Tibial nerve (tissue), 4 donors: ENCODE data around the gene PREX1. TPM values are rescaled to one million over a fixed set of nuclear protein-coding genes. Genes with fewer than 3 reads are reported as not detected.
A peak's percentile ranks its signal among the peaks of the same experiment; 100 is the strongest.

Experiments used
- DNase-seq, 2 donors: peaks; one replicate each; pipeline ENCODE4 v3.0.0-alpha.2; 2019; ENCODE audit warnings: low spot score in 2 of 2
- H3K27ac ChIP-seq, 4 donors: fragments of 200-600 bp; sonication (generic) in 3 of 4; one replicate each; pipeline ENCODE4 v1.5.1; 2017 to 2019; ENCODE audit warnings: mild to moderate bottlenecking in 1 of 4
- H3K27me3 ChIP-seq, 2 donors: fragments of 200-600 bp; sonication (generic) in 1 of 2; one replicate each; pipeline versions ENCODE4 v1.5.1 to v1.6.0; 2017 to 2019
- H3K36me3 ChIP-seq, 3 donors: fragments of 200-600 bp; sonication (generic); one replicate each; pipeline ENCODE4 v1.5.1; 2018 to 2019
- H3K4me1 ChIP-seq, 4 donors: fragments of 200-600 bp; sonication (generic) in 3 of 4; one replicate each; pipeline ENCODE4 v1.5.1; 2017 to 2019
- H3K4me3 ChIP-seq, 4 donors: fragments of 200-600 bp; sonication (generic) in 3 of 4; one replicate each; pipeline ENCODE4 v1.5.1; 2017 to 2019; ENCODE audit warnings: mild to moderate bottlenecking in 1 of 4, moderate library complexity in 1 of 4
- H3K9me3 ChIP-seq, 4 donors: fragments of 200-600 bp; sonication (generic) in 3 of 4; one replicate each; pipeline ENCODE4 v1.5.1; 2017 to 2019
- EP300 ChIP-seq, 2 donors: sonication (generic); formaldehyde crosslinking; IDR thresholded peaks; one replicate each; pipeline ENCODE4 v1.6.1; 2017; ENCODE audit warnings: antibody characterized with exemption in 2 of 2, mild to moderate bottlenecking in 1 of 2
- POLR2A ChIP-seq, 2 donors: fragments of 450-650 bp; IDR thresholded peaks; one replicate each; pipeline ENCODE4 v1.6.1; 2017; ENCODE audit warnings: antibody characterized with exemption in 2 of 2, mild to moderate bottlenecking in 2 of 2, moderate library complexity in 2 of 2
- WGBS, 2 donors: methylation state at CpG; one replicate each; pipeline ENCODE4 v1.1.5; 2018; 5-methylcytosine and 5-hydroxymethylcytosine counted together
- total RNA-seq, 4 donors: library from RNA; depleted of rRNA; stranded (reverse); fragments of >200 nt; gene quantifications; one replicate each; pipeline ENCODE4 v1.1.0, GENCODE V29; 2016
- TF ChIP-seq, protein P1 (sequence below), 5 experiments: fragments of 200-600 bp in 3 of 5; fragments of 450-650 bp in 2 of 5; sonication (generic) in 3 of 5; IDR thresholded peaks; one replicate each; pipeline ENCODE4 v1.5.1; 2016 to 2019; ENCODE audit warnings: antibody characterized with exemption in 5 of 5, mild to moderate bottlenecking in 3 of 5, moderate library complexity in 2 of 5

PREX1 gene
- total RNA-seq, 4 donors from 2014 or later, result 30.1 to 50.7 (median 32.5) TPM

DNA sequence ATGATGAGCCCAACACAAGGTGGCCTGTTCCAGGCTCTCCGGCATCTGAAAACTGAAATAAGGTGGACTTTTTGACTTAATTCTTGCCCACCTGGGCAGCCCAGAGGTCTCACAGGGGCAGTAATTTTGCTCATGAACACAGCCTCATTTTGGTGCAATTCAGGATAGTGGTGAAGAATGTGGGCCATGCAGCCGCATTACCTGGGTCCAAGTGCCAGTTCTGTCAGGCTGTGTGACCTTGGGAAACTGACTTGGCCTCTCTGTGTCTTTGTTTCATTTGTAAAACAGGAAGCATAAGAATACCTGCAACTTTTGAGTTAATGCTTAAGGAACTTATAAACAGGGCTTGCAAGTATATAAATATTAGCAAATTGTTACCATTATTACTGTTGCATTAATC lies 5.6 kb downstream of the PREX1 start:
- no peak for DNase-seq
- no peaks in the 10 kb centered on the region for H3K36me3 ChIP-seq
- TF ChIP-seq POLR2A (IDR thresholded peaks at IDR 0.05) (no peak), EP300 (IDR thresholded peaks at IDR 0.05) (no peak)
- TF ChIP-seq, protein P1, sequence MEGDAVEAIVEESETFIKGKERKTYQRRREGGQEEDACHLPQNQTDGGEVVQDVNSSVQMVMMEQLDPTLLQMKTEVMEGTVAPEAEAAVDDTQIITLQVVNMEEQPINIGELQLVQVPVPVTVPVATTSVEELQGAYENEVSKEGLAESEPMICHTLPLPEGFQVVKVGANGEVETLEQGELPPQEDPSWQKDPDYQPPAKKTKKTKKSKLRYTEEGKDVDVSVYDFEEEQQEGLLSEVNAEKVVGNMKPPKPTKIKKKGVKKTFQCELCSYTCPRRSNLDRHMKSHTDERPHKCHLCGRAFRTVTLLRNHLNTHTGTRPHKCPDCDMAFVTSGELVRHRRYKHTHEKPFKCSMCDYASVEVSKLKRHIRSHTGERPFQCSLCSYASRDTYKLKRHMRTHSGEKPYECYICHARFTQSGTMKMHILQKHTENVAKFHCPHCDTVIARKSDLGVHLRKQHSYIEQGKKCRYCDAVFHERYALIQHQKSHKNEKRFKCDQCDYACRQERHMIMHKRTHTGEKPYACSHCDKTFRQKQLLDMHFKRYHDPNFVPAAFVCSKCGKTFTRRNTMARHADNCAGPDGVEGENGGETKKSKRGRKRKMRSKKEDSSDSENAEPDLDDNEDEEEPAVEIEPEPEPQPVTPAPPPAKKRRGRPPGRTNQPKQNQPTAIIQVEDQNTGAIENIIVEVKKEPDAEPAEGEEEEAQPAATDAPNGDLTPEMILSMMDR (IDR thresholded peaks at IDR 0.05), result no peak
- H3K4me3 ChIP-seq, result no peak overlapping the region
- 75 to 79% methylated on average over 2 of the region's 2 CpGs for WGBS, 2 donors
- H3K27ac ChIP-seq, result peak overlapping the region in 3 of 4 donors; percentile 77 to 86 (median 85)
- H3K4me1 ChIP-seq, result peaks cover 0 to 84% (median 55%) of the 10 kb centered on the region in 4 donors
- no peaks in the 10 kb centered on the region for H3K9me3 ChIP-seq
- no peaks in the 10 kb centered on the region for H3K27me3 ChIP-seq

DNA sequence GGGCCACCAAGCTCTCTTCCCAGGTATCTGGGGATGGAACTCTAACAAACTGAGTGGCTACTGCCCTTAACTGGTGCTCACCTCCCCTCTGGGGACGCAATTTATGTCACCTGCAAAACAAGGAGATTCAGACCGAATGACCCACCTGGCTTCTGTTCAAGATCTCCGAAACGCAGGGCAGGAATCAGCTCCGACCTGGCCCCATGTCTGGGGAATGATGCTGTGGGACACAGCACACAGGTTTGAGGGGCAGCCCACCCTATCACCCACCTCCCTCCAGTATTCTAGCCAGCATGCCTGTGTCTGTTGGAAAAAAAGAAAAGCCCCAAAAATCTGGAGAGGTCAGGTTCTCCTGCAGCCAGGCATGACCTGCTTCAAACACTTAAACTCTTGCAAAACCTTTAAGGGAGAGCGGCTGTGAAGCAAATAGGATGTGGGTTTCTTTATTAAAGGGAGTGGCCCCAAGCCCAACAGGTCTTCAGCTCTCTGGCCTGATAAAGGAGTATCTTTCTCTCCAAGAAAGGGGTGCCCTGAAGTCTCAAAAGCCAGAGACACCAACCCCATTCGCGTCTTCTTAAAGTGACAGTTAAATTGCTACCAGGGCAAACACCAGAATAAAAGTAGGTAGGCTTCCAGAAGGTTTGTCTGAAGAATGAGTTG lies 6.4 kb downstream of the PREX1 start:
- Histone ChIP-seq H3K36me3 (no peaks in the 10 kb centered on the region), H3K27me3 (no peaks in the 10 kb centered on the region), H3K4me3 (no peak overlapping the region), H3K4me1 (peaks cover 0 to 86% (median 55%) of the 10 kb centered on the region in 4 donors), H3K27ac (peak overlapping the region in 3 of 4 donors; percentile 29 to 77 (median 46)), H3K9me3 (no peaks in the 10 kb centered on the region)
- WGBS, 2 donors, result 78 to 83% methylated on average over 8 of the region's 8 CpGs
- TF ChIP-seq, protein P1 (IDR thresholded peaks at IDR 0.05), result no peak
- TF ChIP-seq POLR2A (IDR thresholded peaks at IDR 0.05), result no peak
- TF ChIP-seq EP300 (IDR thresholded peaks at IDR 0.05), result no peak
- no peak for DNase-seq

DNA sequence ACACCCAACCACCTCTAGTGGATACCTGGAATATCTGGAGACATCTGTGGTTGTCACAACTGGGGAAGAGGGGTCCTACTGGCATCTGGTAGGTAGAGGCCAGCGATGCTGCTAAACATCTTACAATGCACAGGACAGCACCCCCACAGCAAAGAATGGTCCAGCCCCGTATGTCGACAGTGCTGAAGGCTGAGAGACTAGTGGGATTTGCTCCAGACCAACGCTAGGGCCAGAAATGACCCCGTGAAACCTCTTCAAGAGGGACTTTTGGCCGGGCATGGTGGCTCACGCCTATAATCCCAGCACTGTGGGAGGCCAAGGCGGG lies 7.2 kb downstream of the PREX1 start:
- Histone ChIP-seq H3K9me3 (no peaks in the 10 kb centered on the region), H3K36me3 (no peaks in the 10 kb centered on the region), H3K27ac (peak overlapping the region in 2 of 4 donors; percentile 46 to 56), H3K27me3 (no peaks in the 10 kb centered on the region), H3K4me3 (no peak overlapping the region), H3K4me1 (peaks cover 0 to 86% (median 52%) of the 10 kb centered on the region in 4 donors)
- 39 to 60% methylated on average over 8 of the region's 8 CpGs for WGBS, 2 donors
- no peak for DNase-seq
- TF ChIP-seq EP300 (IDR thresholded peaks at IDR 0.05) (no peak), POLR2A (IDR thresholded peaks at IDR 0.05) (no peak)
- TF ChIP-seq, protein P1 (IDR thresholded peaks at IDR 0.05), result no peak

DNA sequence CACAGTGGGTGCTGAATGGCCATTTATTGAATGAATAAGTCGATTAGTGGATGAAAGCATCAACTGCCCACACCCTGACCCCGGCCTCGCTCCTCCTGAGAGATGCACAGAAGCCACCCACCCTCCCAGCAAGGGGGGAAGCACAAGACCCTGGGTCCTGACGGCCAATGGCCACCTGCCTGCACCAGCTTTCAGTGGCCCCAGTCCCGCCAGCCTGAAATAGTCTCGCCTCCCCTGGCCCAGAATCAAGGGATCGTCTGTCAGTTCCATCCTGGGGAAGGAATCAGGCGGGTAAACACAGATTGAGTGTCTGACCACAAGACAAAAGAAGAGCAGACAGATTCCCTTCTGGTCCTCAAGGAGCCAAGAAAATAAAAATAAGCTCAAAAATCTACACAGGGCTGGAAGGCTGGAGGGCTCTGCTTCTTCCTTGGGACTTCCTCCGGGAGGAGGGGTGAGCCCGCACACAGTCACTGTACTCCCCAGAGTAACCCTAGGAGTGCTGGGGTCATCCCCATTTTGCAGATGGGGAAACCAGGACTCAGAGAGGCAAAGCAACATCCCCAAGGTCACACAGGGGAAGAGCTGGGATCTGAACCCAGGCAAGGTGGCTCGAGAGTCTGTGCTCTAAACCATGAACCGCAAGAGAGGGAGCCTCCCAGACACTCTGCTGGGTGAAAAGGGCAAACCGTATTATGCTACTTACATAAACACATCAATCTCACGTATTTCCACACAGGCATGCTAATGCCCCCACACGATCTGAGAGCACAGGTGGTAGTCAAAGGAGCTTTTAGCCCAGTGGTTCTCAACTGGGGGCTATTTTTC lies 7.8 kb downstream of the PREX1 start:
- Histone ChIP-seq H3K36me3 (no peaks in the 10 kb centered on the region), H3K9me3 (no peaks in the 10 kb centered on the region), H3K4me3 (no peak overlapping the region), H3K4me1 (peaks cover 0 to 81% (median 49%) of the 10 kb centered on the region in 4 donors), H3K27ac (peak overlapping the region in 3 of 4 donors; percentile 46 to 56 (median 48)), H3K27me3 (no peaks in the 10 kb centered on the region)
- TF ChIP-seq, protein P1 (IDR thresholded peaks at IDR 0.05), result no peak
- TF ChIP-seq POLR2A (IDR thresholded peaks at IDR 0.05) (no peak), EP300 (IDR thresholded peaks at IDR 0.05) (no peak)
- no peak for DNase-seq
- 45 to 57% methylated on average over 14 to 15 of the region's 15 CpGs for WGBS, 2 donors

DNA sequence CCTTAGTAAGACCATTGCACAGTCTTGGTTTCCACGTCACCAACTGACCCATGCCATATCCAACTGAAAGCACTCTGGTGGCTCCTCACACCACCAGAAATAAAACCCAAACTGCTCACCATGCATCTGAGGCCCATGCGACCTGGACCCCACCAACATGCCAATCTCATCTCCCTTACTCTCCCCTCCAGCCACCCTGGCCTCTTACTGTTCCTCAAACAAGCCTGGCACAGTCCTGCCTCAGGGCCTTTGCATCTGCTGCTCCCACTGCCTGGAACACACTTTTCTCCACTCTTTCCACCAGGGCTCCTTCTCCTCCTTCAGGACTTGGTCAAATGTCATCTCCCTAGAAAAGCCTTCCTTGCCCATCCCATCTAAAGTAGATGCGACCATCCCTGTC lies 8.7 kb downstream of the PREX1 start:
- H3K27me3 ChIP-seq, result no peaks in the 10 kb centered on the region
- TF ChIP-seq, protein P1 (IDR thresholded peaks at IDR 0.05), result no peak
- TF ChIP-seq POLR2A (IDR thresholded peaks at IDR 0.05), result no peak
- no peak for TF ChIP-seq EP300 (IDR thresholded peaks at IDR 0.05)
- H3K36me3 ChIP-seq, result no peaks in the 10 kb centered on the region
- WGBS, 2 donors, result 91 to 93% methylated on average over 3 of the region's 3 CpGs
- no peak overlapping the region for H3K4me3 ChIP-seq
- peak overlapping the region in 1 of 4 donors; percentile 56 for H3K27ac ChIP-seq
- peaks cover 0 to 74% (median 39%) of the 10 kb centered on the region in 4 donors for H3K4me1 ChIP-seq
- DNase-seq, result no peak
- no peaks in the 10 kb centered on the region for H3K9me3 ChIP-seq
